Ishikawa (cell line): ENCODE results near the gene PPT2.

Experiments
- CEBPB ChIP-seq: IDR thresholded peaks from 2 replicates; pipeline ENCODE4 v1.6.1; 2012
- CREB1 ChIP-seq: IDR thresholded peaks from 2 replicates; pipeline ENCODE4 v1.6.1; 2012; ENCODE audit warnings: low read depth
- EP300 ChIP-seq: IDR thresholded peaks from 2 replicates; pipeline ENCODE4 v1.6.1; 2012; ENCODE audit warnings: borderline replicate concordance
- MAX ChIP-seq: IDR thresholded peaks from 2 replicates; pipeline ENCODE4 v1.6.1; 2012
- RAD21 ChIP-seq: IDR thresholded peaks from 2 replicates; pipeline ENCODE4 v1.6.1; 2012; ENCODE audit warnings: low read depth
- TAF1 ChIP-seq: IDR thresholded peaks from 2 replicates; pipeline ENCODE4 v1.6.1; 2012; ENCODE audit warnings: low read depth, mild to moderate bottlenecking
- YY1 ChIP-seq: IDR thresholded peaks from 2 replicates; pipeline ENCODE4 v1.6.1; 2012; ENCODE audit warnings: low read depth
- TF ChIP-seq, protein P1 (sequence below): IDR thresholded peaks from 2 replicates; pipeline ENCODE4 v1.6.1; 2012; ENCODE audit warnings: low read depth, mild to moderate bottlenecking

GRCh38 chr6:32194388-32194787 is 40.4 kb downstream of the PPT2 start:
- TF ChIP-seq EP300 (no peak), YY1 (no peak), CEBPB (no peak), MAX (no peak), TAF1 (no peak), CREB1 (no peak), RAD21 (no peak)
- TF ChIP-seq, protein P1, sequence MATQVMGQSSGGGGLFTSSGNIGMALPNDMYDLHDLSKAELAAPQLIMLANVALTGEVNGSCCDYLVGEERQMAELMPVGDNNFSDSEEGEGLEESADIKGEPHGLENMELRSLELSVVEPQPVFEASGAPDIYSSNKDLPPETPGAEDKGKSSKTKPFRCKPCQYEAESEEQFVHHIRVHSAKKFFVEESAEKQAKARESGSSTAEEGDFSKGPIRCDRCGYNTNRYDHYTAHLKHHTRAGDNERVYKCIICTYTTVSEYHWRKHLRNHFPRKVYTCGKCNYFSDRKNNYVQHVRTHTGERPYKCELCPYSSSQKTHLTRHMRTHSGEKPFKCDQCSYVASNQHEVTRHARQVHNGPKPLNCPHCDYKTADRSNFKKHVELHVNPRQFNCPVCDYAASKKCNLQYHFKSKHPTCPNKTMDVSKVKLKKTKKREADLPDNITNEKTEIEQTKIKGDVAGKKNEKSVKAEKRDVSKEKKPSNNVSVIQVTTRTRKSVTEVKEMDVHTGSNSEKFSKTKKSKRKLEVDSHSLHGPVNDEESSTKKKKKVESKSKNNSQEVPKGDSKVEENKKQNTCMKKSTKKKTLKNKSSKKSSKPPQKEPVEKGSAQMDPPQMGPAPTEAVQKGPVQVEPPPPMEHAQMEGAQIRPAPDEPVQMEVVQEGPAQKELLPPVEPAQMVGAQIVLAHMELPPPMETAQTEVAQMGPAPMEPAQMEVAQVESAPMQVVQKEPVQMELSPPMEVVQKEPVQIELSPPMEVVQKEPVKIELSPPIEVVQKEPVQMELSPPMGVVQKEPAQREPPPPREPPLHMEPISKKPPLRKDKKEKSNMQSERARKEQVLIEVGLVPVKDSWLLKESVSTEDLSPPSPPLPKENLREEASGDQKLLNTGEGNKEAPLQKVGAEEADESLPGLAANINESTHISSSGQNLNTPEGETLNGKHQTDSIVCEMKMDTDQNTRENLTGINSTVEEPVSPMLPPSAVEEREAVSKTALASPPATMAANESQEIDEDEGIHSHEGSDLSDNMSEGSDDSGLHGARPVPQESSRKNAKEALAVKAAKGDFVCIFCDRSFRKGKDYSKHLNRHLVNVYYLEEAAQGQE, result no peak
